Stimulated activated CD8-positive, alpha-beta memory T cell treated with anti-CD3 and anti-CD28 coated beads, Interleukin-15, amount 100 ng/mL, for 1 hour (primary cell): Measurements from ENCODE around the gene TGFBR2.

Experiments
- DNase-seq: peaks from one replicate; pipeline ENCODE4 v3.0.0-alpha.2; 2020; ENCODE audit warnings: low read depth

TGFBR2 gene

GRCh38 chr3:30606301-30607031 lies at the start of gene TGFBR2:
Gene TGFBR2 (plus strand): TSS chr3:30606601. CDS start chr3:30606884, 283 bp downstream.
- peak; percentile 65 for DNase-seq

GRCh38 chr3:30557746-30558303 lies 48.6 kb upstream of the TGFBR2 start:
- DNase-seq: no peak

DNA sequence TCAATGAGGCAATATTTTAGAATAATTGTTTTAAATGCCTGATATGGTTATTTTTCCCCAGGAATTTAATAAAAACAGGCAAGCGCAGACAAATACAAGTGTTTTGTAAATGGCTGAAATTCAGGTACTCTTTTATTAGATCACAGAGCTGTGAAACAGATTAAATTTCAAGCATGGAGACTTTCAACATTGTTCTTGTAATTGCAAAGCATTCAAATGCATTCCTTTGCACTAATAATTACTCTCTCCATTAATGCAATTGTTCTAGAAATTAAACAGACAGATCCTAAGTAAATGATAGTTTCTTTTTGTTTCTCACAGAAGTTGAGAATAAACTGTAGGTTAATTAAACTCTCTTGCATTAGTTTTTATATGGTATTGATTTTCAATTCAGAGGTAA lies 42.4 kb upstream of the TGFBR2 start:
- DNase-seq: no peak

DNA sequence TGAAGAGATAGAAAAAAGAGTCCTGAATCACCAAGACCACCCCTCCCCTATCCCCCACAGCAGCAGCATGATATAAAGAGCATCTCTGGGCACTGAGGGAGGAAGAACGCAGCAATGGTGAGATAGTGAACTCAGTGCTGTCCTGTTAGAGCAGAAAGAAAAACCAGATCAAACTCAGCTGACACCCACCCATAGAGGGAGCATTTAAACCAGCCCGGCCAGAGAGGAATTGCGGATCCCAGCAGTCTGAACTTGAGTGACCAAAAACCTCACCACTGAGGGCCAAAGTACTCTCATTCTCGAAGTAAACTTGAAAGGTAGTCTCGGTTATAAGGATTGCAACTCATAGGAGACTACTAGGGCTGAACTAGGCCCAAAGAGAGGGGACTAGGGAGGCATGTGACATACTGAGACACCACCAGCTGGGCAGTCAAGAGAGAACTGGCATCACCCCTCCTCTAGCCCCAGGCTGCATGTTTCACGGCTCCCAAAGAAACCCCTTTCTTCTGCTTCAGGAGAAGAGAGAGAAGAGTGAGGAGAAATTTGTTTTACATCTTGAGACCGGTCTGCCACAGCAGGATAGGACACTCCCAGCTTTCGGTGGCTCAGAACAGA lies 39.2 kb upstream of the TGFBR2 start:
- DNase-seq: no peak

DNA sequence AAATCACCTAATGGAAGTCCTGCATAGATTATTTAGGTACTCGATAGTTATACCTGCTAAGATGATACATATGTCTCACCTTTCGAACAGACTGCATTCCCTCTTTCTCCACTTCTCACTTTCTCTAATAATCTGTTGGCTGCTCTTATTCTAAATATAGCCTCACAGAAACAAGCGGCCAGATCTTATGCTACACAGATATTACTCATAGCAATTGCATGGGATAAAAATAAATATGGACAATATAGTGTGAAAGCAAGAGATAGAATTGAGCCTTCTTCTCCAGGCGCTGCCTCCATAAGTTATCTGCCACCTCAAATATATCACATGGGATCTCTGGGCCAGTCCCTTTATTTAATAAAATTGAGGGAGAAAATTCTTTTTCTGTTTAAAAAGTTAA lies 29.5 kb upstream of the TGFBR2 start:
- no peak for DNase-seq

GRCh38 chr3:30577788-30578187 lies 28.6 kb upstream of the TGFBR2 start:
- DNase-seq: no peak

DNA sequence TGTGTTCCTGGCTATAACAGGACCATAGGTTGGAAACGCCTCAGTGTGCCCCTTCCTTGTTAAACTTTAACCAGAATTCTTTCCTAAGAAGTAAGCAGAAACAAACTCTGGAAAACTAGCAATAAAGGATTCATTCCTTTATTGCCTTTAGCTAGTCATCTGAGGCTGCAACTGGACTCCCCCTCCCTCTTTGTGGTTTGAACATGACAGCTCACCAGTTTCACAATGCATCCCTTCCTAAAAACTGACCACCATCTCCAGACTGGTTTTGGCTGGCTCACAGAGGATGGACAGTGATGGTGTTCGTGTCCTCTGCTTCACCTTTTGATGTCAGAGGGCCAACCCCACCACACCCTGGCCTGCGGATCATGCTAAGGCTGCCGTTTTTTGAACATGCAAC lies 27.9 kb upstream of the TGFBR2 start:
- DNase-seq: no peak

DNA sequence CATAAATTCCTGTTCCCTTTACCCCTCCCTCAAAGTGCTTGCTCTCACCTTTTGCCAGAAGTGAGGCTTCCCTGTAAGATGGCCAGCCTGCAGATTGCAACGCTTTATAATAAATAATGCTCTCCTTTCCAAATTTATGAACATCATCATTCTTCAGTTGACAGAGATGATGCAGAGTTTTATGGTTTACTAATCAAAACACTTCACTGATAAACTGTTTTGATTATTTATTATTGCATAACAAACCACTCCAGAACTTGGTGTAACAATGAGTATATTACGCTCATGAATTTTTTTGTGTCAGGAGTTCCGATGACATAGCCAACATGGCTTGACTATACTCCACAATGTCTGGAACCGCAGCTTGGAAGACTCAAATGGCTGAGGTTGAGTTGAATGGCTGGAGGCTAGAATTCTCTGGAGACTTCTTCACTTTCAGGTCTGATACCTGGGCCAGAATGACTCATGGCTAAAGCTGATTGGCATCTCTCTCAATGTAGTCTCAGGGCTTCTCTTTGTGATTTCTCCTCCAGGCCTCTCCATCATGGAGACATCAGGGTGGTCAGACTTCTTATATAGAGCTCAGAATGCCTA lies 27.3 kb upstream of the TGFBR2 start:
- DNase-seq: no peak

- DNase-seq: no peak
These were observed 25.3 kb upstream of the TGFBR2 start for GRCh38 chr3:30581067-30581585.

GRCh38 chr3:30581982-30582381 lies 24.4 kb upstream of the TGFBR2 start:
- DNase-seq: no peak

DNA sequence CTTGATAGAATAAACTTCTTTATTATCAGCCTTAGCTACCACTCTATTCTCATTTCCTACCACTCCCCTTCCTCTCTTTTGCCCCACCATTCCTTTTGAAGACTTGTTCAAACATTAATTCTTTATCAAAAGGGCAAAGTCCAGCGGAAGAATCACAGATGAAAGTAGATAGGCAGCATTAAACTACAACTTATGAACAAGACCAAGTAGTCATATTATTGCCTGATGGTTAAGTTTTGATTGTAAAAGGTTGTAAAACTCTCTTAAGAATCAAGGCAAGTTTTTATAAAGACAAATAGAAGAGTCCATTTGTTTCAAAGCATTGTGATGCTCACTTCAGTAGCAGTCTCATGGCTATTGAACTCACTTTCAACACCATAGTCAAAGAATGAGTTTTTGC lies 22.4 kb upstream of the TGFBR2 start:
- DNase-seq: no peak

DNA sequence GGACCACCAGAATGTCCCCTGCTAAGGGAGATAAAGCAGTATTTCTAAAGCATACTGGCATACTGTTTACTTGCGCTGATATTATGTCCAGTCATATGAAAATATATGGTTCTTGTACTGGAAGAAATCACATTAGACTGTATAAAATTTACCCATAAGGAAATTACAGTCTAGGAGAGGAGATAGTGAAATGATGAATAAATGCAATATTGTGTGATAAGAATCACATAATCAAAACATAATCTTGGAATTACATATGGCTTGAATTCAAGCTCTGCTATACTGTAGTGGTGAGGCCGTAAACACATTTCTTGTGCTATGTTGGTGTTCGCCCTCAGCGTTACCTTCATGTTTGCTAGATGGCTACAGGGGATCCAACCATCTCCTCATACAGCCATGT lies 20.7 kb upstream of the TGFBR2 start:
- no peak for DNase-seq

GRCh38 chr3:30586096-30586805 lies 20.1 kb upstream of the TGFBR2 start:
- no peak for DNase-seq

DNA sequence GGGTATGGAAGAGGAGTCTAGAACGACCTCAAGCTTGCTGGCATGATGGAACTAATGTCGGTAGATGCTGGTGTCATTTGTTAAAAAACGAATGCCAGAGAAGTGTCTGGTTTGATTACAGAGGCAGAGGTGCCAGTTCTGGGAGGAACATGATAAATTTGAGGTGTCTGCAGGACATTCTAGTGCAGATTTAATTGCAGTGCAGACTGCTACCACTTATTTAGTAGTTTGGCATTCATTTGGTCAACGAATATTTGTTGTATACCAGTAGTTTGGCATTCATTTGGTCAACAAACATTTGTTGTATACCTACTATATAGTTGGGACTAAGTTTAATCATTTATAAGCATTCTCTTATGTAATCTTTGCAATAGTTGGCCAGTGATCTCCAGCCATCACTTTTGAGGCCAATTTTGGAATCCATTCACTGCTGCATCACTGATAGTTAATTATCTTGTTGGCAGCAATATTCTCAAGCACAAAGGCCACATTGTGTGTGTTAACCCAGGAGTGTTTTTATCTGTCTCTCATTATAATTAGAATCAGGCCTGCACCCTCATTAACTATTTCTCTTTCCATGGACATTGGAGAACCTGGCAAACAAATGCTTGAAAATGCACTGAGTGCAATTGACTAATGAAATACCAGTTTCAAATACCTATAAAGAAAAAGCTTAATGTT lies 19.5 kb upstream of the TGFBR2 start:
- DNase-seq: no peak

DNA sequence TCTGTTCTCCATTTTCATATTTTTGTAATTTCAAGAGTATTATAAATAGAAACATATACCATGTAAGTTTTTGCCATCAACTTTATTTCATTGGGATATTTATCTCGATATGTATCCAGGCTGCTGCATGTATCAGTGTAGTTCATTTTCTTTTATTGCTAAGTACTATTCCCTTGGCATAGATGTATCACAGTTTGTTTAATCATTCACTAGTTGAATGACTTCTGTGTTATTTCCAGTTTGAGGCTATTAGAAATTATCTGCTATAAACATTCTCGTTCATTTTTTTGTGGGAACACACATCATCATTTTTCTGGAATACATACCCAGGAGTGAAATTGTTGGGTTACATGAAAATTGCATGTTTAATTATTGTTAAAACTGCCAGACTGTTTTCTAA lies 18.5 kb upstream of the TGFBR2 start:
- no peak for DNase-seq

- DNase-seq: no peak
These were observed 10.2 kb upstream of the TGFBR2 start for GRCh38 chr3:30596152-30596551.

- DNase-seq: no peak
These were observed 9.2 kb upstream of the TGFBR2 start for GRCh38 chr3:30597131-30597768.

- no peak for DNase-seq
These were observed 8.6 kb upstream of the TGFBR2 start for GRCh38 chr3:30597769-30598134.

GRCh38 chr3:30598668-30599545 lies 7.5 kb upstream of the TGFBR2 start:
- DNase-seq: no peak

DNA sequence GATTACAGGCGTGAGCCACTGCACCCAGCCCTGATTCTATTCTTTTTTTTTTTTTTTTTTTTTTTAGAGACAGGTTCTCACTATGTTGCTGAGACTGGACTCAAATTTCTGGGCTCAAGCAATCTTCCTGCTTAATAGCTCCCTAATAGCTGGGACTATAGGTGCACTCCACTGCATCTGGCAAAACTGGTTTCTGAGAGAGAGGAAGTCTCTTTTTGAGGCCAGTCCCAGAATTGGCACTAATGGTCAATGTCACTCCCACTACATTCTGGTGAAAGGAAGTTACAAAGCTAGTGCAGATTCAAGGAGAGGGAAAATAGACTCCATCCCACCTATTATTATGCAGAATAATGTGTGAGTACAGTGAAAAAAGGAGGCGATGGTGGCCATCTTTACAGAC lies 5.8 kb upstream of the TGFBR2 start:
- DNase-seq: no peak
